Heart left ventricle (tissue), 16 donors: ENCODE results near the gene PPT2. TPM values are rescaled to one million over a fixed set of nuclear protein-coding genes. Genes with fewer than 3 reads are reported as not detected.
A peak's percentile ranks its signal among the peaks of the same experiment; 100 is the strongest.

ENCODE experiments used
- ATAC-seq, 4 donors: fragments of 200-7000 bp; cut with Tn5 transposase; one replicate each; pipeline ENCODE4 v1.9.1; 2020 to 2022; ENCODE audit warnings: moderate library complexity in 4 of 4, mild to moderate bottlenecking in 3 of 4, moderate number of reproducible peaks in 1 of 4
- DNase-seq, 5 donors: peaks; one replicate each; pipeline ENCODE4 v3.0.0-alpha.2; 2020
- H3K27ac ChIP-seq, 12 donors: fragments of 200-600 bp; sonication (generic) in 4 of 12; one replicate each; pipeline versions ENCODE4 v1.5.0 to v1.8.0; 2016 to 2022; ENCODE audit warnings: mild to moderate bottlenecking in 2 of 12
- H3K27me3 ChIP-seq, 9 donors: fragments of 200-600 bp; sonication (generic) in 2 of 9; one replicate each; pipeline versions ENCODE4 v1.5.1 to v1.8.0; 2016 to 2022; ENCODE audit warnings: mild to moderate bottlenecking in 3 of 9
- H3K36me3 ChIP-seq, 9 donors: fragments of 200-600 bp; sonication (generic) in 2 of 9; one replicate each; pipeline versions ENCODE4 v1.5.0 to v1.8.0; 2018 to 2022; ENCODE audit warnings: mild to moderate bottlenecking in 2 of 9
- H3K4me1 ChIP-seq, 12 donors: fragments of 200-600 bp; sonication (generic) in 4 of 12; one replicate each; pipeline versions ENCODE4 v1.5.0 to v1.8.0; 2016 to 2022; ENCODE audit warnings: mild to moderate bottlenecking in 3 of 12
- H3K4me3 ChIP-seq, 12 donors: fragments of 200-600 bp; sonication (generic) in 4 of 12; one replicate each; pipeline versions ENCODE4 v1.5.0 to v1.8.0; 2017 to 2022; ENCODE audit warnings: mild to moderate bottlenecking in 9 of 12, moderate library complexity in 4 of 12
- H3K9me3 ChIP-seq, 12 donors: fragments of 200-600 bp; sonication (generic) in 4 of 12; one replicate each; pipeline versions ENCODE4 v1.5.0 to v1.8.0; 2016 to 2022; ENCODE audit warnings: mild to moderate bottlenecking in 1 of 12
- CTCF ChIP-seq, 12 donors: fragments of 200-600 bp; sonication (generic) in 4 of 12; IDR thresholded peaks; one replicate each; pipeline versions ENCODE4 v1.5.0 to v1.8.0; 2018 to 2022; ENCODE audit warnings: antibody characterized with exemption in 12 of 12, mild to moderate bottlenecking in 5 of 12
- POLR2A ChIP-seq, 2 donors: fragments of 450-650 bp; IDR thresholded peaks; one replicate each; pipeline ENCODE4 v1.6.1; 2017; ENCODE audit warnings: antibody characterized with exemption in 2 of 2, mild to moderate bottlenecking in 2 of 2, moderate library complexity in 2 of 2
- WGBS, 4 donors: extraction: QIAGEN DNeasy Blood & Tissue Kit in 2 of 4; methylation state at CpG; one replicate each; pipeline versions ENCODE4 v1.1.5 to v1.1.7; 2013 to 2018; 5-methylcytosine and 5-hydroxymethylcytosine counted together
- intact Hi-C, 10 donors: fragments of 100-400 bp; cut with DNase I; formaldehyde crosslinking; loops; one replicate each; pipeline versions ENCODE4 v1.11.1 to v1.14.2; 2022
- polyA plus RNA-seq, 2 donors: library from polyadenylated mRNA; stranded (reverse); fragments of 200-250 nt; gene quantifications; one replicate each; pipeline ENCODE4 v1.2.3, GENCODE V29; 2013
- total RNA-seq, 9 donors: library from RNA; depleted of rRNA in 2 of 9; stranded (reverse); fragments of >200 nt in 2 of 9; fragmentation: NEBNext Ultra II Directional in 3 of 9; extraction: Animal tissue kit (Norgen Biotek cat#: 25700) in 3 of 9; gene quantifications; one replicate each; pipeline versions ENCODE4 v1.1.0 to v1.2.4, GENCODE V29; 2016 to 2023
- donor health status: ischemic (EF 13 %, LVEDD 7.1; RV severe dilation, severe dysfunction).
- donor health status: healthy with polysubstance abuse.
- donor health status: DM: no; HTN: yes; CAD: no.
- donor health status: DM: no; HTN: no; CAD: no.
- donor health status: ischemic (EF 25% LVEDD 6.9; RV normal size, moderate dysfunction).
- donor health status: ischemic (EF 25% LVEDD 5.7; RV mildly dilated, moderate dysfunction).
- donor health status: healthy.
- donor health status: DM: yes; HTN: yes; CAD: no.
- donor health status: ischemic (EF 35%, LVEDD 5.7; RV mildly dilated, moderate dysfunction).
- donor health status: nonischemic (EF 11% LVEDD 7.7; RV severe dilation, severe dysfunction).
- donor health status: DM: yes; HTN: yes; CAD: no.
- donor health status: PGD.
- donor health status: ischemic (EF 29% LVEDD 5.4; RV normal size, mild dysfunction).
- donor health status: nonischemic (EF 23%, LVEDD 6.1; RV moderate dilation, normal function).

Gene PPT2
- total and polyA plus RNA-seq, 11 donors, result 13.1 to 34.0 (median 21.6) TPM

GRCh38 chr6:32188381-32189068 lies 34.6 kb downstream of the PPT2 start:
- peak in 1 of 5 donors; percentile 26 for DNase-seq
- ATAC-seq, result no peak
- no peaks in the 10 kb centered on the region for H3K27me3 ChIP-seq
- H3K9me3 ChIP-seq, result no peaks in the 10 kb centered on the region
- H3K36me3 ChIP-seq, result peaks cover 0 to 33% (median 21%) of the 10 kb centered on the region in 9 donors
- H3K4me1 ChIP-seq, result peaks cover 4 to 84% (median 64%) of the 10 kb centered on the region in 12 donors
- H3K4me3 ChIP-seq, result peak overlapping the region in 11 of 12 donors; percentile 59 to 93 (median 81)
- intact Hi-C loops, result no loop called here
- TF ChIP-seq CTCF (IDR thresholded peaks at IDR 0.05) (no peak), POLR2A (IDR thresholded peaks at IDR 0.05) (no peak)
- peak overlapping the region; percentile 90 to 100 (median 97) for H3K27ac ChIP-seq
- 13 to 27% (median 20%) methylated on average over 10 to 13 of the region's 13 CpGs for WGBS, 4 donors

- no peak for TF ChIP-seq POLR2A (IDR thresholded peaks at IDR 0.05)
- TF ChIP-seq CTCF (IDR thresholded peaks at IDR 0.05), result no peak
- WGBS, 4 donors, result 1 to 5% (median 2%) methylated on average over 8 to 10 of the region's 10 CpGs
- H3K9me3 ChIP-seq, result no peaks in the 10 kb centered on the region
- ATAC-seq (no peak), DNase-seq (no peak)
- H3K4me1 ChIP-seq, result peaks cover 0 to 82% (median 57%) of the 10 kb centered on the region in 12 donors
- H3K27me3 ChIP-seq, result no peaks in the 10 kb centered on the region
- H3K36me3 ChIP-seq, result peaks cover 0 to 29% (median 19%) of the 10 kb centered on the region in 9 donors
- H3K27ac ChIP-seq, result peak overlapping the region; percentile 90 to 100 (median 97)
- intact Hi-C loops, result no loop called here
- peak overlapping the region; percentile 59 to 93 (median 80) for H3K4me3 ChIP-seq
Measured at GRCh38 chr6:32189069-32189741, 35.3 kb downstream of the PPT2 start.

GRCh38 chr6:32189742-32190053 lies 35.8 kb downstream of the PPT2 start:
- peak overlapping the region; percentile 59 to 93 (median 80) for H3K4me3 ChIP-seq
- H3K36me3 ChIP-seq, result peaks cover 0 to 27% (median 19%) of the 10 kb centered on the region in 9 donors
- peak overlapping the region; percentile 90 to 100 (median 97) for H3K27ac ChIP-seq
- H3K4me1 ChIP-seq, result peaks cover 0 to 82% (median 55%) of the 10 kb centered on the region in 12 donors
- no peaks in the 10 kb centered on the region for H3K27me3 ChIP-seq
- intact Hi-C loops, result loop anchor here in 3 of 10 donors (5.0 to 10.0 kb wide), 3 partner anchors 62 to 1015 kb away; partner anchors contain the start of genes ATF6B (in 1 of the 3), HSD17B8 (in 1 of the 3), RING1 (in 1 of the 3) and RXRB (in 1 of the 3)
- DNase-seq, result no peak
- peak in 3 of 4 donors; percentile 1 to 4 (median 1) for ATAC-seq
- H3K9me3 ChIP-seq, result no peaks in the 10 kb centered on the region
- WGBS, 4 donors, result 10 to 22% (median 15%) methylated on average over 11 to 23 of the region's 23 CpGs; no CpG with 5 or more reads in 1 of the 4 donors
- no peak for TF ChIP-seq CTCF (IDR thresholded peaks at IDR 0.05)
- TF ChIP-seq POLR2A (IDR thresholded peaks at IDR 0.05), result no peak
